Activated naive CD8-positive, alpha-beta T cell treated with anti-CD3 and anti-CD28 coated beads for 36 hours (primary cell): Measurements from ENCODE around the gene HM13. TPM values are rescaled to one million over a fixed set of nuclear protein-coding genes. Genes with fewer than 3 reads are reported as not detected.
"Not testable (repeated sequence)": the region's sequence is repeated elsewhere in the genome, so short reads cannot be mapped to it uniquely, and the experiment has no call there.

ENCODE experiments used
- DNase-seq: peaks from one replicate; pipeline ENCODE4 v3.0.0; 2021
- H3K27ac Mint-ChIP-seq: one replicate; pipeline ENCODE4 v1.8.0; 2022; ENCODE audit warnings: mild to moderate bottlenecking, moderate library complexity, mixed read lengths
- H3K27me3 Mint-ChIP-seq: one replicate; pipeline ENCODE4 v1.8.0; 2022; ENCODE audit warnings: mild to moderate bottlenecking, mixed read lengths
- H3K36me3 Mint-ChIP-seq: one replicate; pipeline ENCODE4 v1.8.0; 2021; ENCODE audit warnings: mild to moderate bottlenecking, mixed read lengths
- H3K4me1 Mint-ChIP-seq: one replicate; pipeline ENCODE4 v1.8.0; 2021; ENCODE audit warnings: mixed read lengths
- H3K4me3 Mint-ChIP-seq: one replicate; pipeline ENCODE4 v1.8.0; 2022; ENCODE audit warnings: mild to moderate bottlenecking, moderate library complexity, mixed read lengths
- H3K9me3 Mint-ChIP-seq: one replicate; pipeline ENCODE4 v1.8.0; 2022; ENCODE audit warnings: mixed read lengths
- total RNA-seq, 2 experiments: library from RNA; stranded (reverse); gene quantifications; one replicate each; pipeline ENCODE4 v1.2.3, GENCODE V29; 2021

The HM13 gene
- total RNA-seq, 2 experiments from 2014 or later: 137 to 142 TPM

GRCh38 chr20:31522731-31523130 is 8.5 kb downstream of the HM13 start:
- H3K27me3 Mint-ChIP-seq: no peaks in the 10 kb centered on the region
- peaks cover 31% of the 10 kb centered on the region for H3K36me3 Mint-ChIP-seq
- H3K9me3 Mint-ChIP-seq: no peaks in the 10 kb centered on the region
- H3K4me3 Mint-ChIP-seq: no peak overlapping the region
- no peak overlapping the region for H3K27ac Mint-ChIP-seq
- DNase-seq: no peak
- peaks cover 38% of the 10 kb centered on the region for H3K4me1 Mint-ChIP-seq

- Mint-ChIP-seq H3K27me3 (no peaks in the 10 kb centered on the region), H3K27ac (no peak overlapping the region), H3K9me3 (no peaks in the 10 kb centered on the region), H3K4me1 (peaks cover 38% of the 10 kb centered on the region), H3K36me3 (peaks cover 31% of the 10 kb centered on the region), H3K4me3 (no peak overlapping the region)
- no peak for DNase-seq
Measured at GRCh38 chr20:31523361-31524283, 9.4 kb downstream of the HM13 start.

- Mint-ChIP-seq H3K27ac (no peak overlapping the region), H3K9me3 (no peaks in the 10 kb centered on the region), H3K4me1 (peaks cover 16% of the 10 kb centered on the region), H3K36me3 (peaks cover 29% of the 10 kb centered on the region), H3K4me3 (no peak overlapping the region), H3K27me3 (no peaks in the 10 kb centered on the region)
- no peak for DNase-seq
Measured at GRCh38 chr20:31527266-31527665, 13.0 kb downstream of the HM13 start.

- no peak overlapping the region for H3K27ac Mint-ChIP-seq
- peaks cover 15% of the 10 kb centered on the region for H3K4me1 Mint-ChIP-seq
- no peaks in the 10 kb centered on the region for H3K27me3 Mint-ChIP-seq
- peaks cover 32% of the 10 kb centered on the region for H3K36me3 Mint-ChIP-seq
- no peak overlapping the region for H3K4me3 Mint-ChIP-seq
- no peaks in the 10 kb centered on the region for H3K9me3 Mint-ChIP-seq
- DNase-seq: no peak
Measured at GRCh38 chr20:31535298-31535697, 21.1 kb downstream of the HM13 start.

- H3K4me1 Mint-ChIP-seq: peaks cover 15% of the 10 kb centered on the region
- no peak overlapping the region for H3K27ac Mint-ChIP-seq
- H3K36me3 Mint-ChIP-seq: peaks cover 27% of the 10 kb centered on the region
- no peak for DNase-seq
- no peak overlapping the region for H3K4me3 Mint-ChIP-seq
- H3K9me3 Mint-ChIP-seq: no peaks in the 10 kb centered on the region
- no peaks in the 10 kb centered on the region for H3K27me3 Mint-ChIP-seq
Measured at GRCh38 chr20:31536575-31536974, 22.3 kb downstream of the HM13 start.

GRCh38 chr20:31537116-31537871 is 23.1 kb downstream of the HM13 start:
- H3K36me3 Mint-ChIP-seq: peaks cover 27% of the 10 kb centered on the region
- no peaks in the 10 kb centered on the region for H3K9me3 Mint-ChIP-seq
- no peak overlapping the region for H3K4me3 Mint-ChIP-seq
- H3K27ac Mint-ChIP-seq: no peak overlapping the region
- H3K4me1 Mint-ChIP-seq: peaks cover 22% of the 10 kb centered on the region
- H3K27me3 Mint-ChIP-seq: no peaks in the 10 kb centered on the region
- no peak for DNase-seq

GRCh38 chr20:31537890-31538289 is 23.6 kb downstream of the HM13 start:
- H3K27ac Mint-ChIP-seq: peak overlapping the region; percentile 21

GRCh38 chr20:31538326-31538725 is 24.1 kb downstream of the HM13 start:
- peak overlapping the region; percentile 21 for H3K27ac Mint-ChIP-seq
- peaks cover 24% of the 10 kb centered on the region for H3K36me3 Mint-ChIP-seq
- peaks cover 30% of the 10 kb centered on the region for H3K4me1 Mint-ChIP-seq

More at GRCh38 chr20:31537890-31538289, 23.6 kb downstream of the HM13 start:
- no peaks in the 10 kb centered on the region for H3K27me3 Mint-ChIP-seq
- peaks cover 28% of the 10 kb centered on the region for H3K4me1 Mint-ChIP-seq
- H3K4me3 Mint-ChIP-seq: no peak overlapping the region
- H3K36me3 Mint-ChIP-seq: peaks cover 23% of the 10 kb centered on the region
- H3K9me3 Mint-ChIP-seq: no peaks in the 10 kb centered on the region
- DNase-seq: no peak

GRCh38 chr20:31539636-31540035 is 25.4 kb downstream of the HM13 start:
- not testable (repeated sequence) for H3K9me3 Mint-ChIP-seq
- H3K36me3 Mint-ChIP-seq: peaks cover 21% of the 10 kb centered on the region

More at GRCh38 chr20:31538326-31538725, 24.1 kb downstream of the HM13 start:
- Mint-ChIP-seq H3K9me3 (no peaks in the 10 kb centered on the region), H3K27me3 (no peaks in the 10 kb centered on the region), H3K4me3 (no peak overlapping the region)
- DNase-seq: no peak

GRCh38 chr20:31540406-31540805 is 26.2 kb downstream of the HM13 start:
- Mint-ChIP-seq H3K9me3 (no peaks in the 10 kb centered on the region), H3K4me1 (peaks cover 33% of the 10 kb centered on the region), H3K4me3 (no peak overlapping the region), H3K27me3 (no peaks in the 10 kb centered on the region), H3K36me3 (peaks cover 25% of the 10 kb centered on the region), H3K27ac (no peak overlapping the region)
- no peak for DNase-seq

More at GRCh38 chr20:31539636-31540035, 25.4 kb downstream of the HM13 start:
- not testable (repeated sequence) for H3K27me3 Mint-ChIP-seq, H3K4me3 Mint-ChIP-seq, DNase-seq, H3K27ac Mint-ChIP-seq
- H3K4me1 Mint-ChIP-seq: peaks cover 33% of the 10 kb centered on the region

- H3K36me3 Mint-ChIP-seq: peaks cover 29% of the 10 kb centered on the region
Measured at GRCh38 chr20:31542201-31542842, 28.1 kb downstream of the HM13 start.

GRCh38 chr20:31542963-31543362 is 28.7 kb downstream of the HM13 start:
- H3K9me3 Mint-ChIP-seq: no peaks in the 10 kb centered on the region
- no peak overlapping the region for H3K4me3 Mint-ChIP-seq
- H3K27me3 Mint-ChIP-seq: no peaks in the 10 kb centered on the region
- peak overlapping the region; percentile 82 for H3K27ac Mint-ChIP-seq
- no peak for DNase-seq
- peaks cover 22% of the 10 kb centered on the region for H3K4me1 Mint-ChIP-seq
- H3K36me3 Mint-ChIP-seq: peaks cover 36% of the 10 kb centered on the region

More at GRCh38 chr20:31542201-31542842, 28.1 kb downstream of the HM13 start:
- H3K27ac Mint-ChIP-seq: peak overlapping the region; percentile 82
- H3K4me1 Mint-ChIP-seq: peaks cover 28% of the 10 kb centered on the region
- H3K4me3 Mint-ChIP-seq: peak overlapping the region; percentile 18
- peak; percentile 44 for DNase-seq
- no peaks in the 10 kb centered on the region for H3K9me3 Mint-ChIP-seq
- H3K27me3 Mint-ChIP-seq: no peaks in the 10 kb centered on the region

- no peaks in the 10 kb centered on the region for H3K9me3 Mint-ChIP-seq
- H3K4me1 Mint-ChIP-seq: peaks cover 26% of the 10 kb centered on the region
- no peak overlapping the region for H3K4me3 Mint-ChIP-seq
- H3K27ac Mint-ChIP-seq: peak overlapping the region; percentile 48
- H3K27me3 Mint-ChIP-seq: no peaks in the 10 kb centered on the region
- DNase-seq: no peak
- peaks cover 42% of the 10 kb centered on the region for H3K36me3 Mint-ChIP-seq
Measured at GRCh38 chr20:31543966-31544598, 29.8 kb downstream of the HM13 start.

- peaks cover 26% of the 10 kb centered on the region for H3K4me1 Mint-ChIP-seq
Measured at GRCh38 chr20:31544600-31544999, 30.4 kb downstream of the HM13 start.

More at GRCh38 chr20:31544600-31544999, 30.4 kb downstream of the HM13 start:
- Mint-ChIP-seq H3K36me3 (peaks cover 46% of the 10 kb centered on the region), H3K27ac (peak overlapping the region; percentile 48), H3K9me3 (no peaks in the 10 kb centered on the region), H3K27me3 (no peaks in the 10 kb centered on the region), H3K4me3 (no peak overlapping the region)
- DNase-seq: no peak
